ENCODE data around the gene CCZ1B. TPM values are rescaled to one million over a fixed set of nuclear protein-coding genes. Genes with fewer than 3 reads are reported as not detected.
"Not testable (repeated sequence)": the region's sequence is repeated elsewhere in the genome, so short reads cannot be mapped to it uniquely, and the experiment has no call there.

CCZ1B gene
- polyA plus RNA-seq (2011; rRNA removed) (24.6 and 42.0 TPM in 2 replicates), polyA minus RNA-seq (2011; rRNA and poly(A)+ RNA removed) (21.8 and 27.8 TPM in 2 replicates)

GRCh38 chr7:6826151-6826550, at the start of gene CCZ1B:
CCZ1B (minus strand) TSS chr7:6826275; CDS start chr7:6826197, 78 bp downstream.
- H3K27me3 ChIP-seq (ENCODE audit: control insufficient read depth, insufficient read depth, low read length); H3K36me3 ChIP-seq (ENCODE audit: control insufficient read depth, insufficient read depth, low read length); CTCF ChIA-PET; POLR2A ChIA-PET: not testable (repeated sequence)
- TF ChIP-seq, protein P1, sequence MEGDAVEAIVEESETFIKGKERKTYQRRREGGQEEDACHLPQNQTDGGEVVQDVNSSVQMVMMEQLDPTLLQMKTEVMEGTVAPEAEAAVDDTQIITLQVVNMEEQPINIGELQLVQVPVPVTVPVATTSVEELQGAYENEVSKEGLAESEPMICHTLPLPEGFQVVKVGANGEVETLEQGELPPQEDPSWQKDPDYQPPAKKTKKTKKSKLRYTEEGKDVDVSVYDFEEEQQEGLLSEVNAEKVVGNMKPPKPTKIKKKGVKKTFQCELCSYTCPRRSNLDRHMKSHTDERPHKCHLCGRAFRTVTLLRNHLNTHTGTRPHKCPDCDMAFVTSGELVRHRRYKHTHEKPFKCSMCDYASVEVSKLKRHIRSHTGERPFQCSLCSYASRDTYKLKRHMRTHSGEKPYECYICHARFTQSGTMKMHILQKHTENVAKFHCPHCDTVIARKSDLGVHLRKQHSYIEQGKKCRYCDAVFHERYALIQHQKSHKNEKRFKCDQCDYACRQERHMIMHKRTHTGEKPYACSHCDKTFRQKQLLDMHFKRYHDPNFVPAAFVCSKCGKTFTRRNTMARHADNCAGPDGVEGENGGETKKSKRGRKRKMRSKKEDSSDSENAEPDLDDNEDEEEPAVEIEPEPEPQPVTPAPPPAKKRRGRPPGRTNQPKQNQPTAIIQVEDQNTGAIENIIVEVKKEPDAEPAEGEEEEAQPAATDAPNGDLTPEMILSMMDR (IDR thresholded peaks at IDR 0.05; ENCODE audit: insufficient read depth, low read depth, low read length) = peak; percentile 41
- DNase-seq (ENCODE audit: low read depth) = peak; percentile 4
- peak within 1 kb of the TSS; percentile 37 for H3K4me3 ChIP-seq (ENCODE audit: low read depth, low read length)

GRCh38 chr7:6875022-6875421, 48.9 kb upstream of the CCZ1B start:
- POLR2A ChIA-PET = not testable (repeated sequence)

DNA sequence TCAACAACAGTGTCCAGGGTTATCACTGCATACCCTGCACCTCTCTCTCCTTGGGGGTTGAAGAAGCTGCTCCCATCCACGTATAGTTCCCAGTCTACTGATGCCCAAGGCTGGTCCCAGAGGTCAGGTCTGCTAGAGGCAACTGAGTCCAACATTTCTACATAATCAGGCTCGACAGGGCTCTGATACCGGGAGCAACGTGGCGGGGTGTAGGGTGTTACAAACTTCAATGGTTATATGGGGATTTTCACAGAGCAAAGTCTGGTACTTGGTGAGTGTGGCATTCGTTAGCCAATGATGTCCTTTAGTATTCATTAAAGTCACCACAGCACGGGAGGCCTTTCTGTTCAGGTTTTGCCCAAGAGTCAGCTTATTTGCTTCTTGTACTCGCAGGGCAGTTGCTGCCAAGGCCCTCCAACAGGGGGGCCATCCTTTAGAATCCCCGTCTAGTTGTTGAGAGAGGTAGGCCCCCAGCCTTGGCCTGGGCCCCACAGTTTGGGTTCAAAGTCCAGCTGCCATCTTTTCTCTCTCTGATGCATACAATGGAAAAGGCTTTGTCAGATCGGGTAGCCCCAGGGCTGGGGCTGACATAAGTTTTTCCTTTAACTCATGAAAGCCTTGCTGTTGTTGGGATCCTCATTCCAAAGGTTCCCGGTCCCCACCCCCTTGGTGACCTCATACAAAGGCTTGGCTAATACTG, 46.3 kb upstream of the CCZ1B start:
- H3K27me3 ChIP-seq (ENCODE audit: control insufficient read depth, insufficient read depth, low read length); POLR2A ChIA-PET; H3K36me3 ChIP-seq (ENCODE audit: control insufficient read depth, insufficient read depth, low read length); H3K4me3 ChIP-seq (ENCODE audit: low read depth, low read length); DNase-seq (ENCODE audit: low read depth); CTCF ChIA-PET: not testable (repeated sequence)

More at GRCh38 chr7:6875022-6875421, 48.9 kb upstream of the CCZ1B start:
- H3K4me3 ChIP-seq (ENCODE audit: low read depth, low read length); DNase-seq (ENCODE audit: low read depth); CTCF ChIA-PET; H3K36me3 ChIP-seq (ENCODE audit: control insufficient read depth, insufficient read depth, low read length); H3K27me3 ChIP-seq (ENCODE audit: control insufficient read depth, insufficient read depth, low read length): not testable (repeated sequence)

GRCh38 chr7:6871421-6872144, 45.5 kb upstream of the CCZ1B start:
- H3K4me3 ChIP-seq (ENCODE audit: low read depth, low read length); H3K27me3 ChIP-seq (ENCODE audit: control insufficient read depth, insufficient read depth, low read length); POLR2A ChIA-PET; H3K36me3 ChIP-seq (ENCODE audit: control insufficient read depth, insufficient read depth, low read length); DNase-seq (ENCODE audit: low read depth); CTCF ChIA-PET: not testable (repeated sequence)

GRCh38 chr7:6864751-6865150, 38.7 kb upstream of the CCZ1B start:
- CTCF ChIA-PET; POLR2A ChIA-PET; H3K27me3 ChIP-seq (ENCODE audit: control insufficient read depth, insufficient read depth, low read length); DNase-seq (ENCODE audit: low read depth); H3K4me3 ChIP-seq (ENCODE audit: low read depth, low read length); H3K36me3 ChIP-seq (ENCODE audit: control insufficient read depth, insufficient read depth, low read length): not testable (repeated sequence)

DNA sequence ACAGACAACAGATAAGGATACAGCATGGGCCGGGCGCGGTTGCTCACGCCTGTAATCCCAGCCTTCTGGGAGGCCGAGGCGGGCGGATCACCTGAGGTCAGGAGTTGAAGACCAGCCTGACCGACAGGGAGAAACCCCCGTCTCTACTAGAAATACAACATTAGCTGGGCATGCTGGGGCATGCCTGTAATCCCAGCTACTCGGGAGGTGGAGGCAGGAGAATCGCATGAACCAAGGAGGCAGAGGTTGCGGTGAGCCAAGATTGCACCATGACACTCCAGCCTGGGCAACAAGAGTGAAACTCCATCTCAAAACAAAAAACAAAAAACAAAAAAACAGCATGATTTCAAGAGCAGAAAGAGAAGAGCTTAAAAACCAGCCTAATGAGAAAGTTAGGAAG, 38.1 kb upstream of the CCZ1B start:
- POLR2A ChIA-PET; H3K4me3 ChIP-seq (ENCODE audit: low read depth, low read length); DNase-seq (ENCODE audit: low read depth); CTCF ChIA-PET; H3K27me3 ChIP-seq (ENCODE audit: control insufficient read depth, insufficient read depth, low read length); H3K36me3 ChIP-seq (ENCODE audit: control insufficient read depth, insufficient read depth, low read length): not testable (repeated sequence)

GRCh38 chr7:6862876-6863275, 36.8 kb upstream of the CCZ1B start:
- CTCF ChIA-PET; H3K4me3 ChIP-seq (ENCODE audit: low read depth, low read length); DNase-seq (ENCODE audit: low read depth): not testable (repeated sequence)

DNA sequence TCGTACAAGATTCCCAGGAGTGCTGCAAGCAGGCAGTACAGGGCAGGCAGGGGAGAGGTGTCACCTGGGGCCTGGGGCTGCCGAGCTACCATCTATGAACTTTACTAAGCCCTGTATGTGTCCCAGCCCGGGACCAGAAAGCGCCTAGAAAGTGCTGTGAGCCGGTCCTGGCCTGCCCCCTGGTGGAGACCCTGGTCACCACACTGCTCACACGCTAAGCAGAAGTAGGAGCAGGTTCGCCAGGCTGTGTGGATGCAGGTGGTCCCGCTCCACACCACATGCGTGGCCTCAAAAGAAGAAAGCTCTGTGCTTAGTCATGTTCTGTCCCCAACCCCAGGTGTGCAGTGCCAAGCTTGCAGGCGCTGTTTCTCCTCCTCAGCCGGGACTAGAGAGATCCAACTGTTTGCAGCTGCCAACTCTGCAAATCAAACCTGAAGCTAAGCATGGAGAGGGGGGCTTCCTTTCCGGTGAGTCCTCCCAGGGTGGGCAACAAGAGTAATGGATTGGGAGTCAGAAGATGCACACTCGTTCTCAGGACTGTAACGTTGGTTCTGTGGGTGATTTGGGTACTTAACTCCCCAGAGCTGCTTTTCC, 31.7 kb upstream of the CCZ1B start:
- POLR2A ChIA-PET; H3K36me3 ChIP-seq (ENCODE audit: control insufficient read depth, insufficient read depth, low read length); DNase-seq (ENCODE audit: low read depth); H3K27me3 ChIP-seq (ENCODE audit: control insufficient read depth, insufficient read depth, low read length); H3K4me3 ChIP-seq (ENCODE audit: low read depth, low read length): not testable (repeated sequence)
- CTCF ChIA-PET = interaction anchor here (0.6 to 1.7 kb wide), 9 partner anchors 16 to 438 kb away, joined by 3 to 6 read pairs (median 4); no protein-coding TSS in a partner anchor
- TF ChIP-seq, protein P1 (IDR thresholded peaks at IDR 0.05; ENCODE audit: insufficient read depth, low read depth, low read length) = peak; percentile 67

More at GRCh38 chr7:6862876-6863275, 36.8 kb upstream of the CCZ1B start:
- H3K27me3 ChIP-seq (ENCODE audit: control insufficient read depth, insufficient read depth, low read length); H3K36me3 ChIP-seq (ENCODE audit: control insufficient read depth, insufficient read depth, low read length); POLR2A ChIA-PET: not testable (repeated sequence)

DNA sequence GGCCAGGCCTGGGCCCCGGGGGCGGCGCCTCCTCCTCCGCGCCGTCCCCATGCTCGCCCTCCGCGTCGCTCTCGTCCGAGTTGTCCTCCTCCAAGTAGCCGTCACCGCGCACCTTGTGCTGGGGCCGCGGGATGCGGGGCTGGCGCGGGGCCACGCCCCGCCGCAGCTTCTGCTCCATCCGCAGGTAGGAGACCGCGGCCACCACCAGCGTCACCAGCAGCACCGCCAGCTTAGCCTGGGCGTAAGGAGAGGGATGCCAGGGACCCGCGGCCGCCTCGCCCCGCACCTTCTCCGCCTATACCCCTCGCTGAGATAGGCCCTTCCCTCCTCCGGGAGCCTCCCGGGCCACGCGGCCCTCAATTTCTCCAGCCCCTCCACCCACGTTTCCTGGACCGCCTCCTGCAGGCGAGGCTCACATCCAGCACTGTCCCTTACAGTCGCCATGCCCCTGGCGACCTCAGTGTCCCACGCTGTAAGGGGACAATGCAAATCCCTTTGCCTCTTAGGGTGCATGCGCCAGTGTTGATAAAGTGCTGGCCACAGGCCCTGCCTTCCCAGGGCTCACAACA, 29.6 kb upstream of the CCZ1B start:
- H3K36me3 ChIP-seq (ENCODE audit: control insufficient read depth, insufficient read depth, low read length); H3K27me3 ChIP-seq (ENCODE audit: control insufficient read depth, insufficient read depth, low read length); POLR2A ChIA-PET; DNase-seq (ENCODE audit: low read depth); CTCF ChIA-PET: not testable (repeated sequence)
- H3K4me3 ChIP-seq (ENCODE audit: low read depth, low read length) = peak overlapping the region; percentile 33

DNA sequence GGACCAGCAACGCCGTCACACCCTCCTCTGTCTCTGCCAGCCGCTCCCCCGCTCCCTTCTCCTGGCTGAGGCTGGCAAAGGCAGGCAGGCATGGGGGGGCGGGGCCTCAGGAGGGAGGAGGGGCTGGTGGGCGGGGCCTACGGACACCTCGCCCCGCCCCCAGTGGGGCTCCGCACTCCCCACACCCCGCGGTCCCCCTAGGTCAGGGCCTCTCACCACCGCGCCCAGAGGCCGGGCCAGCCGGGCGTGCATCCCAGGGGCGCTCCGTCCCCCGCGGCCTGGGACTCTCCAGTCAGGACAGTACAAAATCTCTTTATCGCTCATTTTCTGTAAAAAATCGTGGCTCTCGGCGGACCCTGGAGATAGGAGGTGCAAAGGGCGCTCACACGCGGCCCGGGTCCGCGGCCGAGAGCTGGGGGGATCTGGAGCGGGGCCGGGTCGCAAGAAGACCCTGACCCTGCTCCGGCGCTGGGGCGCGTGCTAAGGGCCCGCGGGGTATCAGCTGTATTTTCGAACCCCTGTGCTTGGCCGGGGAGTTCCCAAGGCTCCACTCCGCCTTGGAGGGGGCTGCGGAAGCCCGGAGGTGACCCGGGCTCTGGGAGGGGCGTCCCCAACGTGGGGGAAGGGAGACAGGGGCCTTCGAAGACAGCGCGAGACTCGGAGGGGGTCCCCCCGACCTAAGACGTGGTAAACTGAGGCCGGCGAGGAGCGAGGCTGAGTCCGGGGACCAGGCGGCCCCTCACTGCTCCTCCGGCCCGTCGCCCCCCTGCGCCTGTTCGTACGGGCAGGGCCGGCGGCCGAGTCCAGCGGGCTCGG, 28.9 kb upstream of the CCZ1B start:
- H3K36me3 ChIP-seq (ENCODE audit: control insufficient read depth, insufficient read depth, low read length); CTCF ChIA-PET; DNase-seq (ENCODE audit: low read depth); POLR2A ChIA-PET; H3K27me3 ChIP-seq (ENCODE audit: control insufficient read depth, insufficient read depth, low read length): not testable (repeated sequence)
- peak overlapping the region; percentile 33 for H3K4me3 ChIP-seq (ENCODE audit: low read depth, low read length)
